ENCODE measurements around the gene STIM1. TPM values are rescaled to one million over a fixed set of nuclear protein-coding genes. Genes with fewer than 3 reads are reported as not detected.

STIM1 gene
- total and polyA plus RNA-seq, 7 donors, result 52.1 to 147 (median 109) TPM

DNA sequence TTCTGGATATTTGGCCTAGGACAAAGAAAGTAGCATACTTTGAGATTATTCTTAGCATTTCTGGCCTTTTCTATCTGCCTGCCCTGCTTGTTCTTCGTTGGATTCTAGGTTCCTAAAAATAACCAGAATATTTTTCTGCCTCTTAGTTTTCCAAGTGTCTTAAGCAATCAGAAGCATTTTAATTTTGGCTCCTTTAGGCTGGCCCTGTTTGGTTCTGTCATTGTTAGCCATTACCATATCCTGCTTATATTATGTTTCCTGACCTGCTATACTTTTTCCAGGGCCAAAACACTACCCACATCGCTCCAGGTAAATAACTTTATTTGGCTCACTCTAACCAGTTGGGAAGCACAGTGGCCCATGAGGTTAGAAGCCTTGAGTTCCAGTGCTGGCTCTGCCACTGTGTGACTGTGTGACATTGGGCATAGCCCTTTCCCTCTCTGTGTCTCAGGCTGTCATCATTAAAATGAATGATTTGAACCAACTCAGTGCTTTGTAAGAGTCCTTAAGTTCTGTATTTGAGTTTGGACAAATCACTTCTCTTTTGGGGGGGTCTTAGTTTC is 91.1 kb downstream of the STIM1 start:
- no peak for DNase-seq
- TF ChIP-seq, protein P1, sequence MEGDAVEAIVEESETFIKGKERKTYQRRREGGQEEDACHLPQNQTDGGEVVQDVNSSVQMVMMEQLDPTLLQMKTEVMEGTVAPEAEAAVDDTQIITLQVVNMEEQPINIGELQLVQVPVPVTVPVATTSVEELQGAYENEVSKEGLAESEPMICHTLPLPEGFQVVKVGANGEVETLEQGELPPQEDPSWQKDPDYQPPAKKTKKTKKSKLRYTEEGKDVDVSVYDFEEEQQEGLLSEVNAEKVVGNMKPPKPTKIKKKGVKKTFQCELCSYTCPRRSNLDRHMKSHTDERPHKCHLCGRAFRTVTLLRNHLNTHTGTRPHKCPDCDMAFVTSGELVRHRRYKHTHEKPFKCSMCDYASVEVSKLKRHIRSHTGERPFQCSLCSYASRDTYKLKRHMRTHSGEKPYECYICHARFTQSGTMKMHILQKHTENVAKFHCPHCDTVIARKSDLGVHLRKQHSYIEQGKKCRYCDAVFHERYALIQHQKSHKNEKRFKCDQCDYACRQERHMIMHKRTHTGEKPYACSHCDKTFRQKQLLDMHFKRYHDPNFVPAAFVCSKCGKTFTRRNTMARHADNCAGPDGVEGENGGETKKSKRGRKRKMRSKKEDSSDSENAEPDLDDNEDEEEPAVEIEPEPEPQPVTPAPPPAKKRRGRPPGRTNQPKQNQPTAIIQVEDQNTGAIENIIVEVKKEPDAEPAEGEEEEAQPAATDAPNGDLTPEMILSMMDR (IDR thresholded peaks at IDR 0.05), result no peak
- H3K4me1 ChIP-seq, result peaks cover 82% of the 10 kb centered on the region
- intact Hi-C loops (cut with DNase I), result loop anchor here (5.0 kb wide), 2 partner anchors 89 to 96 kb away; partner anchors contain the start of gene STIM1 (in 2 of the 2)
- H3K27ac ChIP-seq, result peak overlapping the region; percentile 79
- H3K4me3 ChIP-seq, result no peak overlapping the region
- H3K9me3 ChIP-seq, result no peaks in the 10 kb centered on the region
- no peaks in the 10 kb centered on the region for H3K27me3 ChIP-seq (ENCODE audit: insufficient read depth in 3 of 3, low read length in 2 of 3)
- no peaks in the 10 kb centered on the region for H3K36me3 ChIP-seq (ENCODE audit: insufficient read depth in 1 of 2, low read depth in 1 of 2)
- peak in 3 of 4 donors; percentile 24 to 36 (median 34) for ATAC-seq
- WGBS, 3 donors, result 12 to 17% (median 12%) methylated on average over 2 of the region's 2 CpGs

DNA sequence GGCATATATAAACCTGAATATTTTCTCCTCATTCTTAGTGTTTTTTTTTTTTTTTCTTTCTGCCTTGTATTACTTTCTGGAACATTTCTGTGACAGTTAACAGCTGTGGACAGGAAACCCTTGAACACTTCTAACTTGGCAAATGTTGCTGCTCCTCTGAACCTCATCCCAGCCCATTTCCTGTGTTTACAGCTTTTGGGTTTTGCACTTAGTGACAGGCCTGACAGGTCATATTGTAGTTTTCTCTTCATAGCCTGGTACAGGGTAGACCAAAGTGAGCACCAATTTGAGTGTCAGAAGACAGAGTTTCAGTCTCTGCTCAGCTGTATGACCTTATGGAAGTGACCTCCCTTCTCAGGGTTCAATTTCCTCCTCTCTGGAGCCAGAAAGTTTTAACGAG is 91.6 kb downstream of the STIM1 start:
- TF ChIP-seq, protein P1 (IDR thresholded peaks at IDR 0.05), result no peak
- intact Hi-C loops (cut with DNase I), result loop anchor here (5.0 kb wide), 2 partner anchors 90 to 95 kb away; partner anchors contain the start of gene STIM1 (in 2 of the 2)
- H3K4me1 ChIP-seq, result peaks cover 87% of the 10 kb centered on the region
- no peaks in the 10 kb centered on the region for H3K9me3 ChIP-seq
- ATAC-seq, result peak in 3 of 4 donors; percentile 38 to 62 (median 42)
- H3K27ac ChIP-seq, result peak overlapping the region; percentile 79
- no peaks in the 10 kb centered on the region for H3K27me3 ChIP-seq (ENCODE audit: insufficient read depth in 3 of 3, low read length in 2 of 3)
- no peaks in the 10 kb centered on the region for H3K36me3 ChIP-seq (ENCODE audit: insufficient read depth in 1 of 2, low read depth in 1 of 2)
- DNase-seq, result no peak
- H3K4me3 ChIP-seq, result no peak overlapping the region
- 0% methylated on average over 1 of the region's 1 CpG for WGBS, 3 donors

DNA sequence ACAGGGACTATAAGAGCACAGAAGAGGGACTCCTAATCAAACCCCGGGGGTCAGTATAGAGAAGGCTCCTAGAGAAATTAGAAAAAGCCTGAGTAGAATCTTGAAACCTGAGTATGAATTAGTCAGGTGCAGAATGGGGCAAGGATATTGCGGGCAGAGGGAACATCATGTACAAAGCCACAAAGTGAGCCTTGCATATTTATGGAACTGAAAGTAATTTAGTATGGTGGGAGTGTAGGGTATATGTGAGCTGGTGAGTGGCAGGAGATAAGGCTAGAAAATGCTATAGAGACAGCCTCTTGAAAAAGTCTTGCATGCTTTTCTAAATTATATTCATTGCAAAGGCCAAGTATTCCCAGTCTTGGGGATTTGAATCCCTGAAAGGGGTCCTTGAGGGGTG is 93.7 kb downstream of the STIM1 start:
- peak overlapping the region; percentile 20 for H3K4me3 ChIP-seq
- H3K27me3 ChIP-seq (ENCODE audit: insufficient read depth in 3 of 3, low read length in 2 of 3), result no peaks in the 10 kb centered on the region
- ATAC-seq (peak; percentile 70 to 80 (median 78)), DNase-seq (no peak)
- TF ChIP-seq, protein P1 (IDR thresholded peaks at IDR 0.05), result no peak
- no peaks in the 10 kb centered on the region for H3K36me3 ChIP-seq (ENCODE audit: insufficient read depth in 1 of 2, low read depth in 1 of 2)
- H3K9me3 ChIP-seq, result no peaks in the 10 kb centered on the region
- peak overlapping the region; percentile 79 for H3K27ac ChIP-seq
- peaks cover 84% of the 10 kb centered on the region for H3K4me1 ChIP-seq
- WGBS, 3 donors, result 41 to 66% (median 57%) methylated on average over 2 of the region's 2 CpGs
- intact Hi-C loops (cut with DNase I), result loop anchor here (5.0 kb wide), 2 partner anchors 92 to 93 kb away; partner anchors contain the start of gene STIM1 (in 2 of the 2)

- ATAC-seq (no peak), DNase-seq (no peak)
- TF ChIP-seq, protein P1 (IDR thresholded peaks at IDR 0.05), result no peak
- Histone ChIP-seq H3K27ac (peak overlapping the region; percentile 79), H3K36me3 (ENCODE audit: insufficient read depth in 1 of 2, low read depth in 1 of 2) (no peaks in the 10 kb centered on the region), H3K4me3 (no peak overlapping the region), H3K4me1 (peaks cover 86% of the 10 kb centered on the region), H3K27me3 (ENCODE audit: insufficient read depth in 3 of 3, low read length in 2 of 3) (no peaks in the 10 kb centered on the region), H3K9me3 (no peaks in the 10 kb centered on the region)
- intact Hi-C loops (cut with DNase I), result loop anchor here in 1 of 2 donors (10.0 kb wide), 1 partner anchor 94 kb away; no protein-coding TSS in a partner anchor
- WGBS, 3 donors, result 51 to 53% (median 52%) methylated on average over 4 of the region's 4 CpGs
Observed at GRCh38 chr11:3950996-3951660, 95.7 kb downstream of the STIM1 start.

Data from psoas muscle (tissue), 8 donors.